ENCODE measurements around the gene ADAMTS19. TPM values are rescaled to one million over a fixed set of nuclear protein-coding genes. Genes with fewer than 3 reads are reported as not detected.
"Not testable (repeated sequence)": the region's sequence is repeated elsewhere in the genome, so short reads cannot be mapped to it uniquely, and the experiment has no call there.

ADAMTS19 gene
- total RNA-seq, 1 donor from 2014 or later: 22.1 TPM

GRCh38 chr5:129622531-129622930 is 162.4 kb downstream of the ADAMTS19 start:
- Mint-ChIP-seq H3K4me1 (ENCODE audit: low read depth, unreplicated experiment) (no peaks in the 10 kb centered on the region), H3K36me3 (ENCODE audit: unreplicated experiment) (no peaks in the 10 kb centered on the region), H3K4me3 (ENCODE audit: unreplicated experiment) (no peak overlapping the region), H3K27ac (ENCODE audit: unreplicated experiment) (no peak overlapping the region), H3K9me3 (ENCODE audit: unreplicated experiment) (no peaks in the 10 kb centered on the region), H3K27me3 (ENCODE audit: unreplicated experiment) (peaks cover 2% of the 10 kb centered on the region)
- no peak for TF ChIP-seq CTCF (IDR thresholded peaks at IDR 0.05; ENCODE audit: partially characterized antibody, unreplicated experiment)
- DNase-seq: no peak

- Mint-ChIP-seq H3K27me3 (ENCODE audit: unreplicated experiment) (peaks cover 2% of the 10 kb centered on the region), H3K9me3 (ENCODE audit: unreplicated experiment) (no peaks in the 10 kb centered on the region), H3K4me1 (ENCODE audit: low read depth, unreplicated experiment) (peaks cover 11% of the 10 kb centered on the region), H3K4me3 (ENCODE audit: unreplicated experiment) (no peak overlapping the region), H3K36me3 (ENCODE audit: unreplicated experiment) (no peaks in the 10 kb centered on the region), H3K27ac (ENCODE audit: unreplicated experiment) (peak overlapping the region; percentile 39)
- no peak for DNase-seq
- TF ChIP-seq CTCF (IDR thresholded peaks at IDR 0.05; ENCODE audit: partially characterized antibody, unreplicated experiment): no peak
Observed at GRCh38 chr5:129629575-129629974, 169.5 kb downstream of the ADAMTS19 start.

GRCh38 chr5:129630101-129630500 is 170.0 kb downstream of the ADAMTS19 start:
- Mint-ChIP-seq H3K27me3 (ENCODE audit: unreplicated experiment) (peaks cover 2% of the 10 kb centered on the region), H3K9me3 (ENCODE audit: unreplicated experiment) (no peaks in the 10 kb centered on the region), H3K4me3 (ENCODE audit: unreplicated experiment) (no peak overlapping the region), H3K4me1 (ENCODE audit: low read depth, unreplicated experiment) (peaks cover 11% of the 10 kb centered on the region), H3K27ac (ENCODE audit: unreplicated experiment) (peak overlapping the region; percentile 14), H3K36me3 (ENCODE audit: unreplicated experiment) (no peaks in the 10 kb centered on the region)
- DNase-seq: no peak
- no peak for TF ChIP-seq CTCF (IDR thresholded peaks at IDR 0.05; ENCODE audit: partially characterized antibody, unreplicated experiment)

GRCh38 chr5:129631961-129632360 is 171.9 kb downstream of the ADAMTS19 start:
- Mint-ChIP-seq H3K27ac (ENCODE audit: unreplicated experiment) (no peak overlapping the region), H3K36me3 (ENCODE audit: unreplicated experiment) (no peaks in the 10 kb centered on the region), H3K27me3 (ENCODE audit: unreplicated experiment) (no peaks in the 10 kb centered on the region), H3K4me1 (ENCODE audit: low read depth, unreplicated experiment) (peaks cover 11% of the 10 kb centered on the region), H3K4me3 (ENCODE audit: unreplicated experiment) (no peak overlapping the region), H3K9me3 (ENCODE audit: unreplicated experiment) (no peaks in the 10 kb centered on the region)
- no peak for TF ChIP-seq CTCF (IDR thresholded peaks at IDR 0.05; ENCODE audit: partially characterized antibody, unreplicated experiment)
- DNase-seq: no peak

GRCh38 chr5:129637501-129637900 is 177.4 kb downstream of the ADAMTS19 start:
- H3K27me3 Mint-ChIP-seq (ENCODE audit: unreplicated experiment); H3K4me3 Mint-ChIP-seq (ENCODE audit: unreplicated experiment); DNase-seq; H3K4me1 Mint-ChIP-seq (ENCODE audit: low read depth, unreplicated experiment); H3K9me3 Mint-ChIP-seq (ENCODE audit: unreplicated experiment); H3K27ac Mint-ChIP-seq (ENCODE audit: unreplicated experiment); H3K36me3 Mint-ChIP-seq (ENCODE audit: unreplicated experiment): not testable (repeated sequence)

GRCh38 chr5:129639331-129639730 is 179.2 kb downstream of the ADAMTS19 start:
- Mint-ChIP-seq H3K36me3 (ENCODE audit: unreplicated experiment) (no peaks in the 10 kb centered on the region), H3K27me3 (ENCODE audit: unreplicated experiment) (no peaks in the 10 kb centered on the region), H3K4me1 (ENCODE audit: low read depth, unreplicated experiment) (no peaks in the 10 kb centered on the region), H3K4me3 (ENCODE audit: unreplicated experiment) (no peak overlapping the region), H3K9me3 (ENCODE audit: unreplicated experiment) (no peaks in the 10 kb centered on the region), H3K27ac (ENCODE audit: unreplicated experiment) (no peak overlapping the region)
- DNase-seq: no peak
- TF ChIP-seq CTCF (IDR thresholded peaks at IDR 0.05; ENCODE audit: partially characterized antibody, unreplicated experiment): no peak
